Neutrophil (primary cell): ENCODE data around the gene ATP6V1E1.

Experiments used
- H3K27ac ChIP-seq: fragments of 200-600 bp; sonication (generic); 2 replicates; pipeline ENCODE4 v1.5.1; 2016; ENCODE audit warnings: mild to moderate bottlenecking, moderate library complexity
- H3K27me3 ChIP-seq: fragments of 200-600 bp; sonication (generic); 2 replicates; pipeline ENCODE4 v1.6.0; 2016; ENCODE audit warnings: mild to moderate bottlenecking
- H3K36me3 ChIP-seq: fragments of 200-600 bp; sonication (generic); 2 replicates; pipeline ENCODE4 v1.5.1; 2017
- H3K4me1 ChIP-seq, 2 experiments: fragments of 200-600 bp in 1 of 2; sonication (generic) in 1 of 2; 1 replicate in 1 of 2; 2 replicates in 1 of 2; pipeline versions ENCODE4 v1.5.1 to v1.6.1; 2013 to 2016; ENCODE audit warnings: low read depth in 1 of 2, low read length in 1 of 2, mild to moderate bottlenecking in 1 of 2, moderate library complexity in 1 of 2; ENCODE audit not compliant: control insufficient read depth in 1 of 2, insufficient read depth in 1 of 2
- H3K4me3 ChIP-seq, 2 experiments: fragments of 200-600 bp in 1 of 2; sonication (generic) in 1 of 2; 1 replicate in 1 of 2; 2 replicates in 1 of 2; pipeline ENCODE4 v1.5.1; 2013 to 2016; ENCODE audit warnings: low read depth in 1 of 2, low read length in 1 of 2, mild to moderate bottlenecking in 1 of 2, moderate library complexity in 1 of 2
- H3K9me3 ChIP-seq: fragments of 200-600 bp; sonication (generic); 2 replicates; pipeline ENCODE4 v1.5.1; 2016
- TF ChIP-seq, protein P1 (sequence below): fragments of 200-600 bp; sonication (generic); IDR thresholded peaks from 2 replicates; pipeline ENCODE4 v1.5.1; 2016; ENCODE audit warnings: antibody characterized with exemption

Gene ATP6V1E1

GRCh38 chr22:17549183-17549582 is 79.4 kb downstream of the ATP6V1E1 start:
- Histone ChIP-seq H3K36me3 (no peaks in the 10 kb centered on the region), H3K4me1 (no peaks in the 10 kb centered on the region), H3K4me3 (no peak overlapping the region), H3K27ac (no peak overlapping the region), H3K27me3 (no peaks in the 10 kb centered on the region), H3K9me3 (no peaks in the 10 kb centered on the region)
- TF ChIP-seq, protein P1, sequence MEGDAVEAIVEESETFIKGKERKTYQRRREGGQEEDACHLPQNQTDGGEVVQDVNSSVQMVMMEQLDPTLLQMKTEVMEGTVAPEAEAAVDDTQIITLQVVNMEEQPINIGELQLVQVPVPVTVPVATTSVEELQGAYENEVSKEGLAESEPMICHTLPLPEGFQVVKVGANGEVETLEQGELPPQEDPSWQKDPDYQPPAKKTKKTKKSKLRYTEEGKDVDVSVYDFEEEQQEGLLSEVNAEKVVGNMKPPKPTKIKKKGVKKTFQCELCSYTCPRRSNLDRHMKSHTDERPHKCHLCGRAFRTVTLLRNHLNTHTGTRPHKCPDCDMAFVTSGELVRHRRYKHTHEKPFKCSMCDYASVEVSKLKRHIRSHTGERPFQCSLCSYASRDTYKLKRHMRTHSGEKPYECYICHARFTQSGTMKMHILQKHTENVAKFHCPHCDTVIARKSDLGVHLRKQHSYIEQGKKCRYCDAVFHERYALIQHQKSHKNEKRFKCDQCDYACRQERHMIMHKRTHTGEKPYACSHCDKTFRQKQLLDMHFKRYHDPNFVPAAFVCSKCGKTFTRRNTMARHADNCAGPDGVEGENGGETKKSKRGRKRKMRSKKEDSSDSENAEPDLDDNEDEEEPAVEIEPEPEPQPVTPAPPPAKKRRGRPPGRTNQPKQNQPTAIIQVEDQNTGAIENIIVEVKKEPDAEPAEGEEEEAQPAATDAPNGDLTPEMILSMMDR, result no peak

DNA sequence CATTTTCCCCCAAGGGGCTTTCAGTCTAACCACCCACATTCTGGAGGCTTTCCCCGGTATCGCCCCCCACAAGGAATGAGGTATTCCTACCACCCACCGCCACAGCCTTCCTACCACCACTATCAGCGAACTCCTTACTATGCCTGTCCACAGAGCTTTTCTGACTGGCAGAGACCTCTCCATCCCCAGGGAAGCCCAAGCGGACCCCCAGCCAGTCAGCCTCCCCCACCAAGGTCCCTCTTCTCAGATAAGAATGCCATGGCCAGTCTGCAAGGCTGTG is 79.9 kb downstream of the ATP6V1E1 start:
- Histone ChIP-seq H3K27me3 (no peaks in the 10 kb centered on the region), H3K36me3 (no peaks in the 10 kb centered on the region), H3K9me3 (no peaks in the 10 kb centered on the region), H3K4me1 (no peaks in the 10 kb centered on the region), H3K27ac (no peak overlapping the region), H3K4me3 (no peak overlapping the region)
- TF ChIP-seq, protein P1, result no peak

DNA sequence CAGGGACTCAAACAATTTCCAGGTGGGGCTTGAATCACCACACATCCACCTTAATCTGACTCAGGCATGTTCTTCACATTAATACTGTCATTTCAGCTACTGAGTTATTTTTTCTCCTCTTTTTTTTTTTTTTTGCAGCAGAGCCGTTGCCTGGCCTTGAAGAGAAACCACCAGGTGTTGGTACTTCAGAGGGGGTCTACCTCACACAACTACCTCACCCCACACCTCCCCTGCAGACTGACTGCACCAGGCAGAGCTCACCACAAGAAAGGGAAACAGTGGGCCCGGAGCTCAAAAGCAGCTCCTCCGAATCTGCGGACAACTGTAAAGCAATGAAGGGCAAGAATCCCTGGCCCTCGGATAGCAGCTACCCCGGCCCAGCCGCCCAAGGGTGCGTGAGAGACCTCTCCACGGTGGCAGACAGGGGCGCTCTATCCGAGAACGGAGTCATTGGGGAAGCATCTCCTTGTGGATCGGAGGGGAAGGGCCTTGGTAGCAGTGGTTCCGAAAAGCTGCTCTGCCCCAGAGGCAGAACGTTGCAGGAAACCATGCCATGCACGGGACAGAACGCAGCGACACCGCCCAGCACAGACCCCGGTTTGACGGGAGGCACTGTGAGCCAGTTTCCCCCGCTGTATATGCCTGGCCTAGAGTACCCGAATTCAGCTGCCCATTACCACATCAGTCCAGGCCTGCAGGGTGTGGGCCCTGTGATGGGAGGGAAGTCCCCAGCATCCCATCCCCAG is 80.4 kb downstream of the ATP6V1E1 start:
- H3K4me3 ChIP-seq, result no peak overlapping the region
- no peaks in the 10 kb centered on the region for H3K9me3 ChIP-seq
- H3K27ac ChIP-seq, result no peak overlapping the region
- H3K36me3 ChIP-seq, result no peaks in the 10 kb centered on the region
- TF ChIP-seq, protein P1, result no peak
- H3K27me3 ChIP-seq, result no peaks in the 10 kb centered on the region
- H3K4me1 ChIP-seq, result no peaks in the 10 kb centered on the region

DNA sequence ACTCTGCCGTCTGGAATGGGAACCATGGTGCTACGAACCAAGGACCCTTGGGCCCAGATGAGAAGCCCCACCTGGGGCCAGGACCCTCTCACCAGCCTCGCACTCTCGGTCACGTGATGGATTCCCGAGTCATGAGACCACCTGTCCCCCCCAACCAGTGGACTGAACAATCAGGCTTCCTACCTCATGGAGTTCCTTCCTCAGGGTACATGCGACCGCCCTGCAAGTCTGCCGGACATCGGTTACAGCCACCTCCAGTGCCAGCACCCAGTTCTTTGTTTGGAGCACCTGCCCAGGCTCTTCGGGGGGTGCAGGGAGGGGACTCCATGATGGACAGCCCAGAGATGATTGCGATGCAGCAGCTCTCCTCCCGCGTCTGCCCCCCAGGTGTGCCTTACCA is 86.1 kb downstream of the ATP6V1E1 start:
- Histone ChIP-seq H3K27me3 (no peaks in the 10 kb centered on the region), H3K9me3 (no peaks in the 10 kb centered on the region), H3K36me3 (no peaks in the 10 kb centered on the region), H3K27ac (no peak overlapping the region), H3K4me1 (no peaks in the 10 kb centered on the region), H3K4me3 (no peak overlapping the region)
- TF ChIP-seq, protein P1, result no peak
